Panc1 (cell line): ENCODE measurements around the gene RASGRP3. TPM values are rescaled to one million over a fixed set of nuclear protein-coding genes. Genes with fewer than 3 reads are reported as not detected.

Experiments used
- ATAC-seq: fragments of 200-7000 bp; cut with Tn5 transposase; 2 replicates; pipeline ENCODE4 v1.9.1; 2020; ENCODE audit warnings: mild to moderate bottlenecking, moderate library complexity
- BruUV-seq: library from RNA; stranded (reverse); fragments of 400-500 nt; replicated peaks from 2 replicates; lab custom pipeline; 2021; lab: Mats Ljungman, UMichigan
- CTCF ChIA-PET: fragments of 300-600 bp; sonication (Branson Sonifier 250); formaldehyde crosslinking; loops from one replicate; lab custom pipeline; 2022; ENCODE audit warnings: antibody characterized with exemption; lab: Charles Lee
- POLR2A ChIA-PET: fragments of 300-600 bp; sonication (Branson Sonifier 250); formaldehyde crosslinking; loops from one replicate; lab custom pipeline; 2022; ENCODE audit warnings: antibody characterized with exemption; lab: Charles Lee
- DNase-seq: peaks from one replicate; pipeline ENCODE4 v3.0.0-alpha.2; 2010; ENCODE audit warnings: low read depth, low spot score
- H3K27ac ChIP-seq: 2 replicates; pipeline ENCODE4 v1.5.1; 2011; ENCODE audit warnings: mild to moderate bottlenecking, low read length, inconsistent platforms
- H3K27me3 ChIP-seq: fragments of 200-500 bp; sonication (Bioruptor generic); 2 replicates; pipeline ENCODE4 v1.6.0; 2014; ENCODE audit warnings: low read length, inconsistent platforms; ENCODE audit not compliant: control insufficient read depth, insufficient read depth
- H3K36me3 ChIP-seq: fragments of 200-500 bp; sonication (Bioruptor generic); 2 replicates; pipeline ENCODE4 v1.5.1; 2014; ENCODE audit warnings: inconsistent platforms, mild to moderate bottlenecking, low read length, moderate library complexity; ENCODE audit not compliant: control insufficient read depth, insufficient read depth
- H3K4me1 ChIP-seq: 2 replicates; pipeline ENCODE4 v1.5.1; 2011; ENCODE audit warnings: inconsistent platforms, mild to moderate bottlenecking, low read length, moderate library complexity; ENCODE audit not compliant: control insufficient read depth, insufficient read depth
- H3K4me3 ChIP-seq, 2 experiments: 2 replicates each; pipeline ENCODE4 v1.5.1; 2011 to 2012; ENCODE audit warnings: low read depth in 2 of 2, low read length in 2 of 2, mild to moderate bottlenecking in 2 of 2, inconsistent platforms in 1 of 2, moderate library complexity in 1 of 2
- H3K9me3 ChIP-seq: fragments of 200-500 bp; sonication (Bioruptor generic); 2 replicates; pipeline ENCODE4 v1.5.1; 2014; ENCODE audit warnings: low read depth, mild to moderate bottlenecking, inconsistent platforms, low read length, moderate library complexity; ENCODE audit not compliant: control insufficient read depth, insufficient read depth
- POLR2AphosphoS5 ChIP-seq: IDR thresholded peaks from 2 replicates; pipeline ENCODE4 v1.6.1; 2012; ENCODE audit warnings: mild to moderate bottlenecking, low read depth, low read length, moderate library complexity
- SIN3A ChIP-seq: IDR thresholded peaks from 2 replicates; pipeline ENCODE4 v1.6.1; 2012; ENCODE audit warnings: low read depth, mild to moderate bottlenecking, low read length, moderate library complexity, borderline replicate concordance; ENCODE audit not compliant: insufficient read depth
- TCF7L2 ChIP-seq: IDR thresholded peaks from 2 replicates; pipeline ENCODE4 v1.6.1; 2011; ENCODE audit warnings: mild to moderate bottlenecking, low read depth, low read length, inconsistent platforms
- in situ Hi-C: cut with HindIII; loops from 2 replicates; pipeline ENCODE4 v1.10.0; 2016; ENCODE audit warnings: low sequenced_read_pairs, low pct_unique_long_range_greater_than_20kb
- intact Hi-C: fragments of 100-400 bp; cut with micrococcal nuclease; formaldehyde crosslinking; loops from one replicate; pipeline ENCODE4 v1.10.0; 2022; ENCODE audit not compliant: unreplicated experiment
- total RNA-seq: library from RNA; stranded (reverse); gene quantifications from one replicate; pipeline ENCODE4 v1.2.1, GENCODE V29; 2021; ENCODE audit not compliant: unreplicated experiment
- TF ChIP-seq, protein P1 (sequence below), 2 experiments: IDR thresholded peaks; 2 replicates each; pipeline ENCODE4 v1.6.1; 2011 to 2012; ENCODE audit warnings: low read depth in 2 of 2, control low read depth in 1 of 2, low read length in 1 of 2, mild to moderate bottlenecking in 1 of 2, moderate library complexity in 1 of 2; ENCODE audit not compliant: insufficient read depth in 1 of 2
- TF ChIP-seq, protein P2 (sequence below): fragments of 450-650 bp; IDR thresholded peaks from 2 replicates; pipeline ENCODE4 v1.5.1; 2017; ENCODE audit warnings: mild to moderate bottlenecking

Gene RASGRP3
- total RNA-seq, 1 experiment from 2014 or later = 2.6 TPM

DNA sequence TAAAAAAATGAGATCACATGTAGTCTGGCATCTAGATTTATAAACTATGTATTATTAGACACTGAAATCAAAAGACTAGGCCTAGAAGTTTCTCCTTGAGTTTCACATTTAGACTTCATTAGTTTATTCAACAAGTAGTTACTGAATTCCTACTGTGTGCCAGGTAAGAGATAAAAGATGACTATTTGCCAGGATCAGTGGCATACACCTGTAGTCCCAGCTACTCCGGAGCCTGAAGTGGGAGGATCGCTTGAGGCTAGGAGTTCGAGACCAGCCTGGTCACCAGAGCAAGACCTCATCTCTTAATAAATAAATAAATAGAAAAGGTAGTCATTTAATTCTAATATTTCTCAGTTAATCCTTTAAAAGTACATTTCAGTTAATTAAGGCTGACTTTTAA is 120.6 kb downstream of the RASGRP3 start:
- ChIA-PET CTCF (no interaction called here), POLR2A (no interaction called here)
- ATAC-seq = no peak
- Histone ChIP-seq H3K36me3 (peaks cover 10% of the 10 kb centered on the region; the same call in 1 of the 2 replicates), H3K4me1 (peaks cover 12% of the 10 kb centered on the region; the same call in 1 of the 2 replicates), H3K9me3 (no peaks in the 10 kb centered on the region), H3K27ac (no peak overlapping the region), H3K27me3 (no peaks in the 10 kb centered on the region), H3K4me3 (no peak overlapping the region)
- in situ Hi-C loops = no loop called here
- no TSS peak for BruUV-seq
- intact Hi-C loops = no loop called here
- TF ChIP-seq TCF7L2 (no peak), SIN3A (no peak), POLR2AphosphoS5 (no peak)
- TF ChIP-seq, protein P1, sequence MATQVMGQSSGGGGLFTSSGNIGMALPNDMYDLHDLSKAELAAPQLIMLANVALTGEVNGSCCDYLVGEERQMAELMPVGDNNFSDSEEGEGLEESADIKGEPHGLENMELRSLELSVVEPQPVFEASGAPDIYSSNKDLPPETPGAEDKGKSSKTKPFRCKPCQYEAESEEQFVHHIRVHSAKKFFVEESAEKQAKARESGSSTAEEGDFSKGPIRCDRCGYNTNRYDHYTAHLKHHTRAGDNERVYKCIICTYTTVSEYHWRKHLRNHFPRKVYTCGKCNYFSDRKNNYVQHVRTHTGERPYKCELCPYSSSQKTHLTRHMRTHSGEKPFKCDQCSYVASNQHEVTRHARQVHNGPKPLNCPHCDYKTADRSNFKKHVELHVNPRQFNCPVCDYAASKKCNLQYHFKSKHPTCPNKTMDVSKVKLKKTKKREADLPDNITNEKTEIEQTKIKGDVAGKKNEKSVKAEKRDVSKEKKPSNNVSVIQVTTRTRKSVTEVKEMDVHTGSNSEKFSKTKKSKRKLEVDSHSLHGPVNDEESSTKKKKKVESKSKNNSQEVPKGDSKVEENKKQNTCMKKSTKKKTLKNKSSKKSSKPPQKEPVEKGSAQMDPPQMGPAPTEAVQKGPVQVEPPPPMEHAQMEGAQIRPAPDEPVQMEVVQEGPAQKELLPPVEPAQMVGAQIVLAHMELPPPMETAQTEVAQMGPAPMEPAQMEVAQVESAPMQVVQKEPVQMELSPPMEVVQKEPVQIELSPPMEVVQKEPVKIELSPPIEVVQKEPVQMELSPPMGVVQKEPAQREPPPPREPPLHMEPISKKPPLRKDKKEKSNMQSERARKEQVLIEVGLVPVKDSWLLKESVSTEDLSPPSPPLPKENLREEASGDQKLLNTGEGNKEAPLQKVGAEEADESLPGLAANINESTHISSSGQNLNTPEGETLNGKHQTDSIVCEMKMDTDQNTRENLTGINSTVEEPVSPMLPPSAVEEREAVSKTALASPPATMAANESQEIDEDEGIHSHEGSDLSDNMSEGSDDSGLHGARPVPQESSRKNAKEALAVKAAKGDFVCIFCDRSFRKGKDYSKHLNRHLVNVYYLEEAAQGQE (IDR thresholded peaks at IDR 0.05; ENCODE audit: insufficient read depth in 1 of 2, low read depth in 2 of 2, low read length in 1 of 2) = no peak
- TF ChIP-seq, protein P2, sequence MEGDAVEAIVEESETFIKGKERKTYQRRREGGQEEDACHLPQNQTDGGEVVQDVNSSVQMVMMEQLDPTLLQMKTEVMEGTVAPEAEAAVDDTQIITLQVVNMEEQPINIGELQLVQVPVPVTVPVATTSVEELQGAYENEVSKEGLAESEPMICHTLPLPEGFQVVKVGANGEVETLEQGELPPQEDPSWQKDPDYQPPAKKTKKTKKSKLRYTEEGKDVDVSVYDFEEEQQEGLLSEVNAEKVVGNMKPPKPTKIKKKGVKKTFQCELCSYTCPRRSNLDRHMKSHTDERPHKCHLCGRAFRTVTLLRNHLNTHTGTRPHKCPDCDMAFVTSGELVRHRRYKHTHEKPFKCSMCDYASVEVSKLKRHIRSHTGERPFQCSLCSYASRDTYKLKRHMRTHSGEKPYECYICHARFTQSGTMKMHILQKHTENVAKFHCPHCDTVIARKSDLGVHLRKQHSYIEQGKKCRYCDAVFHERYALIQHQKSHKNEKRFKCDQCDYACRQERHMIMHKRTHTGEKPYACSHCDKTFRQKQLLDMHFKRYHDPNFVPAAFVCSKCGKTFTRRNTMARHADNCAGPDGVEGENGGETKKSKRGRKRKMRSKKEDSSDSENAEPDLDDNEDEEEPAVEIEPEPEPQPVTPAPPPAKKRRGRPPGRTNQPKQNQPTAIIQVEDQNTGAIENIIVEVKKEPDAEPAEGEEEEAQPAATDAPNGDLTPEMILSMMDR = no peak
- DNase-seq = no peak

DNA sequence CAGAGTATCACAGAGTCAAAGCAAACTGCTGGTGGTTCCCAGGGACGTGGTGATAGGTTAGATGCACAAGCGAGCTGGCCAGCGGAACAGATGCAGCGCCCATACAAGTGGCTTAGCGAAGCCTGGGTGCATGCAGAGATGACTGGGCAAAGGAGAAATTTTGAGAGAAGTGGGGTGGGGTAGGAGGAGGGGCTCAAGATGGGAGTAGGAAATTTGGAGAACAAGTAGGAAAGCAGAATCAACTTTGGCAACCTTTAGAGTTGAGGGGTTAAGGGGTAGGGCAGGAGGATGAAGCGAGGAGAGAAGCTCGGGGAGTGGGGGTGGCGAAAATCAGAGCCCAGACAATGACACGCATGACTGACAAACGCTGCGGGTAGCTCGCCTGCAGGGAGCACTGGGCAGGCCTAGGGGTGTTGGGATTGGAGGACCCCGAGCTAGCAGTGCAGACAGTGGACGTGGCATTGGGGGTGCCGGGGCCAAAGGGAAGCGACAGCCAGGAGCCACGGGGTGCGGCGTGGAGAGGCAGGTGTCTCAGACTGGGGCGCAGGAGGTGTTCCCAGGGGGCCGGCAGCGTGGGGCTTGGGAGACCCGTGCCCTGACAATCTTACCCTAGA is 122.2 kb downstream of the RASGRP3 start:
- H3K4me3 ChIP-seq = peak overlapping the region; percentile 95 to 96
- no peak for DNase-seq
- TF ChIP-seq, protein P2 = no peak
- TF ChIP-seq SIN3A (no peak), POLR2AphosphoS5 (no peak), TCF7L2 (no peak)
- TF ChIP-seq, protein P1 (IDR thresholded peaks at IDR 0.05; ENCODE audit: insufficient read depth in 1 of 2, low read depth in 2 of 2, low read length in 1 of 2) = no peak
- peaks cover 12% of the 10 kb centered on the region; the same call in 1 of the 2 replicates for H3K4me1 ChIP-seq
- intact Hi-C loops (no loop called here), in situ Hi-C loops (no loop called here)
- H3K9me3 ChIP-seq = no peaks in the 10 kb centered on the region
- H3K36me3 ChIP-seq = peaks cover 9% of the 10 kb centered on the region; the same call in 1 of the 2 replicates
- H3K27ac ChIP-seq = peak overlapping the region; percentile 80
- no TSS peak for BruUV-seq
- H3K27me3 ChIP-seq = no peaks in the 10 kb centered on the region
- ChIA-PET POLR2A (no interaction called here), CTCF (interaction anchor here (0.7 kb wide), 1 partner anchor 393 kb away, joined by 3 read pairs; no protein-coding TSS in a partner anchor)
- ATAC-seq = peak; percentile 5
